GM12878 (cell line): ENCODE results near the gene CREBBP. TPM values are rescaled to one million over a fixed set of nuclear protein-coding genes. Genes with fewer than 3 reads are reported as not detected.

Source experiments
- ATF7 ChIP-seq: fragments of 450-650 bp; IDR thresholded peaks from 2 replicates; pipeline ENCODE4 v1.6.1; 2016; ENCODE audit warnings: low read depth, mild to moderate bottlenecking
- CHD4 ChIP-seq: fragments of 200-600 bp; sonication (generic); IDR thresholded peaks from 2 replicates; pipeline ENCODE4 v1.6.1; 2016; ENCODE audit warnings: mild to moderate bottlenecking
- CUX1 ChIP-seq: IDR thresholded peaks from 2 replicates; pipeline ENCODE4 v1.6.1; 2012; ENCODE audit warnings: improper control_type of control experiment, low read depth, low read length; ENCODE audit not compliant: insufficient replicate concordance
- DPF2 ChIP-seq: fragments of 450-650 bp; IDR thresholded peaks from 2 replicates; pipeline ENCODE4 v1.6.1; 2017; ENCODE audit warnings: mild to moderate bottlenecking
- EED ChIP-seq: sonication (generic); IDR thresholded peaks from 2 replicates; pipeline ENCODE4 v1.6.1; 2016; ENCODE audit warnings: antibody characterized with exemption, low read depth
- HDAC6 ChIP-seq: fragments of 200-600 bp; sonication (generic); IDR thresholded peaks from one replicate; pipeline ENCODE4 v1.8.0; 2017; ENCODE audit warnings: antibody characterized with exemption; ENCODE audit not compliant: unreplicated experiment
- TBL1XR1 ChIP-seq: IDR thresholded peaks from 2 replicates; pipeline ENCODE4 v1.6.1; 2012; ENCODE audit warnings: low read depth, low read length, improper control_type of control experiment
- YY1 ChIP-seq: IDR thresholded peaks from 2 replicates; pipeline ENCODE4 v1.6.1; 2011; ENCODE audit warnings: low read depth, mild to moderate bottlenecking, low read length
- ZBTB40 ChIP-seq: fragments of 450-650 bp; IDR thresholded peaks from 2 replicates; pipeline ENCODE4 v1.6.1; 2016; ENCODE audit warnings: mild to moderate bottlenecking, moderate library complexity, borderline replicate concordance
- ZNF687 ChIP-seq: fragments of 450-650 bp; IDR thresholded peaks from 2 replicates; pipeline ENCODE4 v1.6.1; 2017; ENCODE audit warnings: mild to moderate bottlenecking, moderate library complexity
- polyA plus RNA-seq, 11 experiments: library from polyadenylated mRNA; depleted of rRNA in 4 of 11; unstranded in 6 of 11; stranded (reverse) in 5 of 11; fragments of >200 nt; fragmentation: Nextera tagmentation in 4 of 11; fragmentation: Illumina TruSeq in 1 of 11; extraction: Ambion mirVana in 4 of 11; extraction: Trizol in 1 of 11; gene quantifications; 1 replicate in 1 of 11; 2 replicates in 10 of 11; pipeline versions ENCODE4 v1.2.1 to v1.2.3, GENCODE V29; 2011 to 2016; ENCODE audit warnings: inconsistent platforms in 2 of 11, missing spikeins in 2 of 11, low read depth in 1 of 11
- total RNA-seq, 4 experiments: library from RNA; depleted of rRNA in 3 of 4; stranded (reverse); fragments of >200 nt in 3 of 4; fragmentation: Illumina TruSeq in 1 of 4; extraction: Trizol in 1 of 4; gene quantifications; 2 replicates each; pipeline versions ENCODE4 v1.2.1 to v1.2.3, GENCODE V29; 2013 to 2021
- TF ChIP-seq, protein P1 (sequence below): IDR thresholded peaks from 2 replicates; pipeline ENCODE4 v1.6.1; 2012; ENCODE audit warnings: low read depth, low read length, improper control_type of control experiment

CREBBP gene
- total and polyA plus RNA-seq, 10 of the 15 experiments (the other 5 are each of a cell fraction or from before 2014, with no cell fraction given): 3.4 to 32.7 (median 7.9) TPM

- TF ChIP-seq CUX1: no peak
- no peak for TF ChIP-seq DPF2
- no peak for TF ChIP-seq HDAC6
- no peak for TF ChIP-seq TBL1XR1
- TF ChIP-seq EED: no peak
- no peak for TF ChIP-seq ATF7
- TF ChIP-seq ZBTB40: no peak
- TF ChIP-seq, protein P1, sequence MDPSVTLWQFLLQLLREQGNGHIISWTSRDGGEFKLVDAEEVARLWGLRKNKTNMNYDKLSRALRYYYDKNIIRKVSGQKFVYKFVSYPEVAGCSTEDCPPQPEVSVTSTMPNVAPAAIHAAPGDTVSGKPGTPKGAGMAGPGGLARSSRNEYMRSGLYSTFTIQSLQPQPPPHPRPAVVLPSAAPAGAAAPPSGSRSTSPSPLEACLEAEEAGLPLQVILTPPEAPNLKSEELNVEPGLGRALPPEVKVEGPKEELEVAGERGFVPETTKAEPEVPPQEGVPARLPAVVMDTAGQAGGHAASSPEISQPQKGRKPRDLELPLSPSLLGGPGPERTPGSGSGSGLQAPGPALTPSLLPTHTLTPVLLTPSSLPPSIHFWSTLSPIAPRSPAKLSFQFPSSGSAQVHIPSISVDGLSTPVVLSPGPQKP: no peak
- TF ChIP-seq YY1: no peak
- TF ChIP-seq CHD4: no peak
- no peak for TF ChIP-seq ZNF687
- TF ChIP-seq, all 136 proteins: peak for 4
These were observed 1.1 kb downstream of the CREBBP start (continued) for GRCh38 chr16:3879258-3879886.
